IMR-90 (cell line): Measurements from ENCODE around the gene FAM78B. TPM values are rescaled to one million over a fixed set of nuclear protein-coding genes. Genes with fewer than 3 reads are reported as not detected.

Experiments used
- ATAC-seq: fragments of 200-7000 bp; cut with Tn5 transposase; 2 replicates; pipeline ENCODE4 v1.9.1; 2020; ENCODE audit warnings: low read depth, mild to moderate bottlenecking, moderate library complexity
- BruUV-seq: library from RNA; stranded (reverse); fragments of 400-500 nt; replicated peaks from 2 replicates; lab custom pipeline; 2021; lab: Mats Ljungman, UMichigan
- CTCF ChIA-PET: fragments of 300-600 bp; formaldehyde crosslinking; extraction: SDS; loops from one replicate; lab custom pipeline; 2021; ENCODE audit warnings: antibody characterized with exemption; lab: Yijun Ruan, JAX
- POLR2A ChIA-PET: fragments of 300-600 bp; sonication (Branson Sonifier 250); formaldehyde crosslinking; loops from one replicate; lab custom pipeline; 2022; ENCODE audit warnings: antibody characterized with exemption; ENCODE audit not compliant: unreplicated experiment; lab: Charles Lee
- DNase-seq: peaks from one replicate; pipeline ENCODE4 v3.0.0; 2013
- H2AFZ ChIP-seq: replicated peaks from 2 replicates; pipeline ENCODE3; 2013; ENCODE audit warnings: low read length, mild to moderate bottlenecking; ENCODE audit not compliant: poor library complexity
- H2AK5ac ChIP-seq: 2 replicates; pipeline ENCODE4 v1.6.1; 2013; ENCODE audit warnings: low read depth, low read length, inconsistent platforms
- H2AK9ac ChIP-seq: replicated peaks from 2 replicates; pipeline ENCODE3; 2013; ENCODE audit warnings: mild to moderate bottlenecking, low read depth, low read length, moderate library complexity; ENCODE audit not compliant: poor library complexity
- H2BK120ac ChIP-seq: 2 replicates; pipeline ENCODE4 v1.6.1; 2013; ENCODE audit warnings: low read depth, low read length, inconsistent platforms
- H2BK15ac ChIP-seq: 3 replicates; pipeline ENCODE4 v1.6.1; 2013; ENCODE audit warnings: low read depth, low read length, inconsistent platforms
- H2BK20ac ChIP-seq: 2 replicates; pipeline ENCODE4 v1.6.1; 2013; ENCODE audit warnings: low read depth, mild to moderate bottlenecking, inconsistent platforms, low read length, moderate library complexity
- H2BK5ac ChIP-seq: 2 replicates; pipeline ENCODE4 v1.6.1; 2013; ENCODE audit warnings: mild to moderate bottlenecking, low read depth, low read length, inconsistent platforms; ENCODE audit not compliant: poor library complexity, severe bottlenecking
- H3K14ac ChIP-seq: replicated peaks from 2 replicates; pipeline ENCODE4 v1.6.1; 2013; ENCODE audit warnings: low read depth, low read length, inconsistent platforms
- H3K18ac ChIP-seq: 2 replicates; pipeline ENCODE4 v1.6.1; 2013; ENCODE audit warnings: low read depth, low read length, control low read depth
- H3K23ac ChIP-seq: 2 replicates; pipeline ENCODE4 v1.6.1; 2013; ENCODE audit warnings: low read depth, low read length, inconsistent platforms
- H3K27ac ChIP-seq: 2 replicates; pipeline ENCODE4 v1.5.1; 2013; ENCODE audit warnings: mild to moderate bottlenecking, control low read depth, low read length; ENCODE audit not compliant: insufficient read depth
- H3K27me3 ChIP-seq: 2 replicates; pipeline ENCODE4 v1.6.1; 2013; ENCODE audit warnings: low read length; ENCODE audit not compliant: control insufficient read depth, insufficient read depth
- H3K36me3 ChIP-seq: 2 replicates; pipeline ENCODE4 v1.6.1; 2013; ENCODE audit warnings: low read length, mixed read lengths; ENCODE audit not compliant: control insufficient read depth, insufficient read depth
- H3K4ac ChIP-seq: 2 replicates; pipeline ENCODE4 v1.6.1; 2013; ENCODE audit warnings: low read depth, low read length, inconsistent platforms
- H3K4me1 ChIP-seq: 2 replicates; pipeline ENCODE4 v1.6.1; 2013; ENCODE audit warnings: low read length, mixed read lengths; ENCODE audit not compliant: control insufficient read depth, insufficient read depth
- H3K4me2 ChIP-seq: 2 replicates; pipeline ENCODE4 v1.6.1; 2013; ENCODE audit warnings: low read depth, mild to moderate bottlenecking, control low read depth, low read length, moderate library complexity
- H3K4me3 ChIP-seq: 2 replicates; pipeline ENCODE4 v1.5.1; 2013; ENCODE audit warnings: low read depth, mild to moderate bottlenecking, control low read depth, low read length, moderate library complexity; ENCODE audit not compliant: insufficient read depth
- H3K56ac ChIP-seq: 2 replicates; pipeline ENCODE4 v1.6.1; 2013; ENCODE audit warnings: low read length, inconsistent platforms; ENCODE audit not compliant: insufficient read depth; ENCODE audit errors: extremely low read depth
- H3K79me1 ChIP-seq, 2 experiments: 2 replicates each; pipeline ENCODE4 v1.6.1; 2013; ENCODE audit warnings: low read length in 2 of 2, inconsistent platforms in 1 of 2, low read depth in 1 of 2
- H3K9ac ChIP-seq: 2 replicates; pipeline ENCODE4 v1.6.1; 2013; ENCODE audit warnings: low read depth, low read length, control low read depth
- H3K9me1 ChIP-seq: 2 replicates; pipeline ENCODE4 v1.6.1; 2013; ENCODE audit warnings: low read length, inconsistent platforms; ENCODE audit not compliant: insufficient read depth
- H3K9me3 ChIP-seq: 2 replicates; pipeline ENCODE4 v1.6.1; 2013; ENCODE audit warnings: low read length; ENCODE audit not compliant: control insufficient read depth, insufficient read depth
- H4K20me1 ChIP-seq: 2 replicates; pipeline ENCODE4 v1.6.1; 2013; ENCODE audit warnings: low read length, inconsistent platforms; ENCODE audit not compliant: insufficient read depth
- H4K5ac ChIP-seq: 2 replicates; pipeline ENCODE4 v1.6.1; 2013; ENCODE audit warnings: mild to moderate bottlenecking, low read depth, low read length, control low read depth
- H4K8ac ChIP-seq, 2 experiments: 2 replicates each; pipeline ENCODE4 v1.6.1; 2013; ENCODE audit warnings: low read depth in 2 of 2, low read length in 2 of 2, control low read depth in 1 of 2, inconsistent platforms in 1 of 2
- H4K91ac ChIP-seq: 2 replicates; pipeline ENCODE4 v1.6.1; 2013; ENCODE audit warnings: low read depth, low read length, inconsistent platforms; ENCODE audit not compliant: insufficient read depth
- CEBPB ChIP-seq: IDR thresholded peaks from 2 replicates; pipeline ENCODE4 v1.6.1; 2012; ENCODE audit warnings: low read depth, low read length, improper control_type of control experiment
- CHD1 ChIP-seq: IDR thresholded peaks from 2 replicates; pipeline ENCODE4 v1.6.1; 2012; ENCODE audit warnings: low read depth, low read length, improper control_type of control experiment
- FOS ChIP-seq: fragments of 150-350 bp; IDR thresholded peaks from 2 replicates; pipeline ENCODE4 v1.6.1; 2016; ENCODE audit warnings: low read depth, low read length
- MAFK ChIP-seq: IDR thresholded peaks from 2 replicates; pipeline ENCODE4 v1.6.1; 2012; ENCODE audit warnings: low read depth, low read length, improper control_type of control experiment
- MAZ ChIP-seq: IDR thresholded peaks from 2 replicates; pipeline ENCODE4 v1.6.1; 2012; ENCODE audit warnings: low read depth, mild to moderate bottlenecking, low read length, improper control_type of control experiment, moderate library complexity, borderline replicate concordance
- MXI1 ChIP-seq: IDR thresholded peaks from 2 replicates; pipeline ENCODE4 v1.6.1; 2012; ENCODE audit warnings: low read depth, mild to moderate bottlenecking, low read length, moderate library complexity, borderline replicate concordance
- NFE2L2 ChIP-seq: fragments of 150-350 bp; IDR thresholded peaks from 2 replicates; pipeline ENCODE4 v1.6.1; 2016; ENCODE audit warnings: low read depth, mild to moderate bottlenecking, low read length
- POLR2A ChIP-seq: IDR thresholded peaks from 2 replicates; pipeline ENCODE4 v1.6.1; 2012; ENCODE audit warnings: mild to moderate bottlenecking, low read depth, low read length
- RAD21 ChIP-seq: IDR thresholded peaks from 2 replicates; pipeline ENCODE4 v1.6.1; 2012; ENCODE audit warnings: low read length, improper control_type of control experiment
- RCOR1 ChIP-seq: IDR thresholded peaks from 2 replicates; pipeline ENCODE4 v1.6.1; 2012; ENCODE audit warnings: mild to moderate bottlenecking, low read length, improper control_type of control experiment; ENCODE audit not compliant: insufficient replicate concordance
- RFX5 ChIP-seq: IDR thresholded peaks from 2 replicates; pipeline ENCODE4 v1.8.0; 2012; ENCODE audit warnings: low read depth, mild to moderate bottlenecking, low read length, moderate library complexity
- SMC3 ChIP-seq: fragments of 150-350 bp; IDR thresholded peaks from 2 replicates; pipeline ENCODE4 v1.6.1; 2016; ENCODE audit warnings: low read depth, mild to moderate bottlenecking, antibody characterized with exemption, low read length, moderate library complexity
- WGBS, 2 experiments: methylation state at CpG; one replicate each; pipeline versions ENCODE4 v1.1.5 to v1.1.7; 2013; ENCODE audit warnings: missing lambda C conversion rate in 2 of 2; ENCODE audit not compliant: insufficient read length in 1 of 2; ENCODE audit errors: extremely low coverage in 2 of 2; 5-methylcytosine and 5-hydroxymethylcytosine counted together
- dilution Hi-C: fragments of 300-500 bp; cut with HindIII; formaldehyde crosslinking; loops from one replicate; pipeline ENCODE4 v1.14.3; 2018; ENCODE audit warnings: low sequenced_read_pairs; ENCODE audit not compliant: unreplicated experiment
- in situ Hi-C: fragments of 300-500 bp; cut with MboI; formaldehyde crosslinking; loops from 3 replicates; pipeline ENCODE4 v1.14.3; 2019; ENCODE audit warnings: low sequenced_read_pairs, inconsistent platforms, mixed read lengths
- intact Hi-C: fragments of 100-400 bp; cut with micrococcal nuclease; formaldehyde crosslinking; loops from 2 replicates; pipeline ENCODE4 v1.10.0; 2022
- polyA plus RNA-seq, 3 experiments: library from polyadenylated mRNA; depleted of rRNA; stranded (reverse); fragments of >200 nt; gene quantifications; 2 replicates each; pipeline ENCODE4 v1.2.3, GENCODE V29; 2012; ENCODE audit warnings: low replicate concordance in 1 of 3
- total RNA-seq: library from RNA; depleted of rRNA; stranded (reverse); fragments of >200 nt; gene quantifications from 2 replicates; pipeline ENCODE4 v1.2.3, GENCODE V29; 2012
- TF ChIP-seq, protein P1 (sequence below): conservative IDR thresholded peaks from 2 replicates; pipeline ENCODE4 v1.5.1; 2012; ENCODE audit warnings: mild to moderate bottlenecking, low read depth, low read length, improper control_type of control experiment
- TF ChIP-seq, protein P2 (sequence below): fragments of 150-350 bp; IDR thresholded peaks from 2 replicates; pipeline ENCODE4 v1.6.1; 2017; ENCODE audit warnings: mild to moderate bottlenecking, antibody characterized with exemption, low read length, low read depth
- TF ChIP-seq, protein P3 (sequence below): fragments of 150-350 bp; IDR thresholded peaks from 2 replicates; pipeline ENCODE4 v1.6.1; 2016; ENCODE audit warnings: low read depth, mild to moderate bottlenecking, low read length, moderate library complexity, borderline replicate concordance

FAM78B gene
- total and polyA plus RNA-seq, 2 of the 4 experiments (the other 2 are of a cell fraction) = under 0.01 to 0.12 TPM

DNA sequence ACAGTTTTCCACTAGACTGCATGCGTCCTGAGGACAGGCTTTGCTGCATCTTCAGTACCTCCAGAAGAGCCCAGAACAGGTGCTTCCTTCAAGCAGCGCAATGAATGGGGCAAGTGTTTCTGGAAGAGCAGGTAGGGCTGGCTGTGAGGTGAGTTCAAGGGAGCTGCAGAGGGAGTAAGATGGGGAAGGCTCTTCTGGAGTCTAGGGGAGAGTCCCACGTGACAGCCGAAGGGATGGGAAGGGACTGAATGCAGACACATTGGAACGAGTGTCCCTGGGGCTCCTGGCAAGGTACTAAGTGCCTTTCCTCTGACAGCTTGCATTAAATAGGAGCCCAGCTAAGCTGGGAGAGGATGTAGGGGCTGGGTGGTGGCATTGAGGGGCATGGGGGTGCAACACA lies 84.2 kb downstream of the FAM78B start:
- no peak for TF ChIP-seq CEBPB
- TF ChIP-seq MAFK = no peak
- TF ChIP-seq, protein P1, sequence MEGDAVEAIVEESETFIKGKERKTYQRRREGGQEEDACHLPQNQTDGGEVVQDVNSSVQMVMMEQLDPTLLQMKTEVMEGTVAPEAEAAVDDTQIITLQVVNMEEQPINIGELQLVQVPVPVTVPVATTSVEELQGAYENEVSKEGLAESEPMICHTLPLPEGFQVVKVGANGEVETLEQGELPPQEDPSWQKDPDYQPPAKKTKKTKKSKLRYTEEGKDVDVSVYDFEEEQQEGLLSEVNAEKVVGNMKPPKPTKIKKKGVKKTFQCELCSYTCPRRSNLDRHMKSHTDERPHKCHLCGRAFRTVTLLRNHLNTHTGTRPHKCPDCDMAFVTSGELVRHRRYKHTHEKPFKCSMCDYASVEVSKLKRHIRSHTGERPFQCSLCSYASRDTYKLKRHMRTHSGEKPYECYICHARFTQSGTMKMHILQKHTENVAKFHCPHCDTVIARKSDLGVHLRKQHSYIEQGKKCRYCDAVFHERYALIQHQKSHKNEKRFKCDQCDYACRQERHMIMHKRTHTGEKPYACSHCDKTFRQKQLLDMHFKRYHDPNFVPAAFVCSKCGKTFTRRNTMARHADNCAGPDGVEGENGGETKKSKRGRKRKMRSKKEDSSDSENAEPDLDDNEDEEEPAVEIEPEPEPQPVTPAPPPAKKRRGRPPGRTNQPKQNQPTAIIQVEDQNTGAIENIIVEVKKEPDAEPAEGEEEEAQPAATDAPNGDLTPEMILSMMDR = no peak
- TF ChIP-seq NFE2L2 = no peak
- no peak for TF ChIP-seq SMC3
- TF ChIP-seq, protein P2, sequence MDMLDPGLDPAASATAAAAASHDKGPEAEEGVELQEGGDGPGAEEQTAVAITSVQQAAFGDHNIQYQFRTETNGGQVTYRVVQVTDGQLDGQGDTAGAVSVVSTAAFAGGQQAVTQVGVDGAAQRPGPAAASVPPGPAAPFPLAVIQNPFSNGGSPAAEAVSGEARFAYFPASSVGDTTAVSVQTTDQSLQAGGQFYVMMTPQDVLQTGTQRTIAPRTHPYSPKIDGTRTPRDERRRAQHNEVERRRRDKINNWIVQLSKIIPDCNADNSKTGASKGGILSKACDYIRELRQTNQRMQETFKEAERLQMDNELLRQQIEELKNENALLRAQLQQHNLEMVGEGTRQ = no peak
- no peak for TF ChIP-seq CHD1
- TF ChIP-seq FOS = no peak
- no peak for TF ChIP-seq RFX5
- TF ChIP-seq, protein P3, sequence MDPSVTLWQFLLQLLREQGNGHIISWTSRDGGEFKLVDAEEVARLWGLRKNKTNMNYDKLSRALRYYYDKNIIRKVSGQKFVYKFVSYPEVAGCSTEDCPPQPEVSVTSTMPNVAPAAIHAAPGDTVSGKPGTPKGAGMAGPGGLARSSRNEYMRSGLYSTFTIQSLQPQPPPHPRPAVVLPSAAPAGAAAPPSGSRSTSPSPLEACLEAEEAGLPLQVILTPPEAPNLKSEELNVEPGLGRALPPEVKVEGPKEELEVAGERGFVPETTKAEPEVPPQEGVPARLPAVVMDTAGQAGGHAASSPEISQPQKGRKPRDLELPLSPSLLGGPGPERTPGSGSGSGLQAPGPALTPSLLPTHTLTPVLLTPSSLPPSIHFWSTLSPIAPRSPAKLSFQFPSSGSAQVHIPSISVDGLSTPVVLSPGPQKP = no peak
- no peak for TF ChIP-seq RCOR1
- TF ChIP-seq RAD21 = no peak
- TF ChIP-seq MAZ = no peak
- TF ChIP-seq POLR2A = no peak
- no peak for TF ChIP-seq MXI1
- Histone ChIP-seq H3K4me3 (no peak overlapping the region), H3K14ac (no peak overlapping the region), H3K79me1 (no peaks in the 10 kb centered on the region), H3K4me2 (no peak overlapping the region), H3K4ac (no peak overlapping the region), H4K20me1 (no peaks in the 10 kb centered on the region), H4K5ac (no peak overlapping the region), H2BK120ac (no peak overlapping the region), H3K56ac (no peak overlapping the region), H2AFZ (no peak overlapping the region), H2AK9ac (no peak overlapping the region), H3K27me3 (no peaks in the 10 kb centered on the region), H3K36me3 (no peaks in the 10 kb centered on the region), H3K9ac (no peak overlapping the region), H3K9me1 (no peaks in the 10 kb centered on the region), H2AK5ac (no peak overlapping the region), H3K18ac (no peak overlapping the region), H2BK5ac (no peak overlapping the region), H4K8ac (no peak overlapping the region), H4K91ac (no peak overlapping the region), H2BK15ac (no peak overlapping the region), H3K23ac (no peak overlapping the region), H3K27ac (no peak overlapping the region), H3K4me1 (no peaks in the 10 kb centered on the region), H3K9me3 (peaks cover 17% of the 10 kb centered on the region; the same call in 1 of the 2 replicates), H2BK20ac (no peak overlapping the region)
- in situ Hi-C loops (no loop called here), intact Hi-C loops (no loop called here), dilution Hi-C loops (no loop called here)
- ChIA-PET CTCF (no interaction called here), POLR2A (no interaction called here)
- WGBS, 2 experiments = 24% methylated on average over 3 of the region's 5 CpGs; no CpG with 5 or more reads in 1 of the 2 experiments
- ATAC-seq (no peak), DNase-seq (no peak)
- no TSS peak for BruUV-seq
